ENCODE measurements around the gene BAZ2B. TPM values are rescaled to one million over a fixed set of nuclear protein-coding genes. Genes with fewer than 3 reads are reported as not detected.
"Not testable (repeated sequence)": the region's sequence is repeated elsewhere in the genome, so short reads cannot be mapped to it uniquely, and the experiment has no call there.

Gene BAZ2B
- total and polyA plus RNA-seq, 12 donors = 18.9 to 137 (median 68.0) TPM

GRCh38 chr2:159542101-159542500 is 74.2 kb downstream of the BAZ2B start:
- TF ChIP-seq, protein P1, sequence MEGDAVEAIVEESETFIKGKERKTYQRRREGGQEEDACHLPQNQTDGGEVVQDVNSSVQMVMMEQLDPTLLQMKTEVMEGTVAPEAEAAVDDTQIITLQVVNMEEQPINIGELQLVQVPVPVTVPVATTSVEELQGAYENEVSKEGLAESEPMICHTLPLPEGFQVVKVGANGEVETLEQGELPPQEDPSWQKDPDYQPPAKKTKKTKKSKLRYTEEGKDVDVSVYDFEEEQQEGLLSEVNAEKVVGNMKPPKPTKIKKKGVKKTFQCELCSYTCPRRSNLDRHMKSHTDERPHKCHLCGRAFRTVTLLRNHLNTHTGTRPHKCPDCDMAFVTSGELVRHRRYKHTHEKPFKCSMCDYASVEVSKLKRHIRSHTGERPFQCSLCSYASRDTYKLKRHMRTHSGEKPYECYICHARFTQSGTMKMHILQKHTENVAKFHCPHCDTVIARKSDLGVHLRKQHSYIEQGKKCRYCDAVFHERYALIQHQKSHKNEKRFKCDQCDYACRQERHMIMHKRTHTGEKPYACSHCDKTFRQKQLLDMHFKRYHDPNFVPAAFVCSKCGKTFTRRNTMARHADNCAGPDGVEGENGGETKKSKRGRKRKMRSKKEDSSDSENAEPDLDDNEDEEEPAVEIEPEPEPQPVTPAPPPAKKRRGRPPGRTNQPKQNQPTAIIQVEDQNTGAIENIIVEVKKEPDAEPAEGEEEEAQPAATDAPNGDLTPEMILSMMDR (IDR thresholded peaks at IDR 0.05) = no peak
- no peak for TF ChIP-seq POLR2A (IDR thresholded peaks at IDR 0.05)
- no peak for DNase-seq
- intact Hi-C loops (cut with DNase I) = no loop called here

GRCh38 chr2:159539701-159540100 is 76.6 kb downstream of the BAZ2B start:
- Histone ChIP-seq H3K9me3 (replicated peaks in 1 of 3) (peaks cover 0 to 9% (median 0%) of the 10 kb centered on the region in 3 donors), H3K4me3 (no peak overlapping the region), H3K4me1 (replicated peaks in 1 of 2) (no peaks in the 10 kb centered on the region), H3K36me3 (replicated peaks in 1 of 2) (no peaks in the 10 kb centered on the region), H3K27ac (no peak overlapping the region), H3K27me3 (no peaks in the 10 kb centered on the region)
- TF ChIP-seq POLR2A (IDR thresholded peaks at IDR 0.05) = no peak
- TF ChIP-seq, protein P1 (IDR thresholded peaks at IDR 0.05) = no peak
- 83 to 100% (median 96%) methylated on average over 1 of the region's 1 CpG for WGBS, 4 donors
- intact Hi-C loops (cut with DNase I) = no loop called here
- no peak for DNase-seq

More at GRCh38 chr2:159542101-159542500, 74.2 kb downstream of the BAZ2B start:
- Histone ChIP-seq H3K27me3 (no peaks in the 10 kb centered on the region), H3K4me1 (replicated peaks in 1 of 2) (no peaks in the 10 kb centered on the region), H3K4me3 (no peak overlapping the region), H3K36me3 (replicated peaks in 1 of 2) (no peaks in the 10 kb centered on the region), H3K9me3 (replicated peaks in 1 of 3) (peaks cover 0 to 9% (median 0%) of the 10 kb centered on the region in 3 donors), H3K27ac (no peak overlapping the region)

- no peak for DNase-seq
- 93 to 98% (median 95%) methylated on average over 3 of the region's 3 CpGs for WGBS, 4 donors
- H3K9me3 ChIP-seq (replicated peaks in 1 of 3) = peaks cover 0 to 9% (median 0%) of the 10 kb centered on the region in 3 donors
- TF ChIP-seq, protein P1 (IDR thresholded peaks at IDR 0.05) = no peak
- TF ChIP-seq POLR2A (IDR thresholded peaks at IDR 0.05) = no peak
- no peaks in the 10 kb centered on the region for H3K4me1 ChIP-seq (replicated peaks in 1 of 2)
- intact Hi-C loops (cut with DNase I) = no loop called here
- no peak overlapping the region for H3K4me3 ChIP-seq
- no peak overlapping the region for H3K27ac ChIP-seq
- no peaks in the 10 kb centered on the region for H3K36me3 ChIP-seq (replicated peaks in 1 of 2)
- no peaks in the 10 kb centered on the region for H3K27me3 ChIP-seq
These were observed 77.5 kb downstream of the BAZ2B start for GRCh38 chr2:159538801-159539200.

- H3K4me3 ChIP-seq; H3K36me3 ChIP-seq (replicated peaks in 1 of 2); H3K27me3 ChIP-seq; DNase-seq; H3K27ac ChIP-seq; H3K9me3 ChIP-seq (replicated peaks in 1 of 3); intact Hi-C loops (cut with DNase I); H3K4me1 ChIP-seq (replicated peaks in 1 of 2): not testable (repeated sequence)
- 96 to 97% (median 96%) methylated on average over 4 of the region's 4 CpGs for WGBS, 4 donors
These were observed 81.1 kb downstream of the BAZ2B start for GRCh38 chr2:159535261-159535660.

DNA sequence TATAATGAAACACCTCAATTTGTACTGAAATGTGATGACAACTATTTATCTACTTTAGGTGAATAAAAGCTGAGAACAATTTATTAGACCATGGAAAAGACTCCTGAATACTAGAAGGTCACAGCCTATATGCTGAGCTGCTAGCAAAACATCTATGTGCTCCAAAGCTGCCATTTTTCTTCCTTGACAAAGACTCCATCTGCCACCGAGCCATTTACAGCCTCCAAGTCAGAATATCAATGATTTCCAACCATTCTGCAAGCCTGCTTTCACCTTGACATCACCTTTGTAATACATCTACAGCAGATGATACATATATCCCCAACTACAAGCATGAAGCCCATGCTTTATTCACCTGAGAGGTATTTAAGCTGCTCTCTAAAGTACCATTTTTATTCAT is 84.9 kb downstream of the BAZ2B start:
- DNase-seq = no peak
- Histone ChIP-seq H3K4me1 (replicated peaks in 1 of 2) (no peaks in the 10 kb centered on the region), H3K9me3 (replicated peaks in 1 of 3) (no peaks in the 10 kb centered on the region), H3K36me3 (replicated peaks in 1 of 2) (no peaks in the 10 kb centered on the region), H3K27ac (no peak overlapping the region), H3K27me3 (no peaks in the 10 kb centered on the region), H3K4me3 (no peak overlapping the region)
- no peak for TF ChIP-seq POLR2A (IDR thresholded peaks at IDR 0.05)
- TF ChIP-seq, protein P1 (IDR thresholded peaks at IDR 0.05) = no peak
- intact Hi-C loops (cut with DNase I) = no loop called here
- 85 to 96% (median 91%) methylated on average over 1 of the region's 1 CpG for WGBS, 4 donors

Data from adrenal gland (tissue), 12 donors.